SU-DHL-6 (cell line): ENCODE results near the gene TGFBR3L.

Experiments
- EZH2phosphoT487 ChIP-seq: fragments of 200-600 bp; sonication (generic), shearing (Covaris generic); conservative IDR thresholded peaks from 2 replicates; pipeline ENCODE4 v1.6.1; 2018; ENCODE audit warnings: mild to moderate bottlenecking, antibody characterized with exemption, low read length, moderate library complexity, mixed read lengths
- TF ChIP-seq, protein P1 (sequence below): fragments of 200-600 bp; sonication (generic); IDR thresholded peaks from one replicate; pipeline ENCODE4 v1.5.1; 2017; ENCODE audit warnings: antibody characterized with exemption, mild to moderate bottlenecking, low read length, moderate library complexity; ENCODE audit not compliant: insufficient read depth, poor library complexity, severe bottlenecking

DNA sequence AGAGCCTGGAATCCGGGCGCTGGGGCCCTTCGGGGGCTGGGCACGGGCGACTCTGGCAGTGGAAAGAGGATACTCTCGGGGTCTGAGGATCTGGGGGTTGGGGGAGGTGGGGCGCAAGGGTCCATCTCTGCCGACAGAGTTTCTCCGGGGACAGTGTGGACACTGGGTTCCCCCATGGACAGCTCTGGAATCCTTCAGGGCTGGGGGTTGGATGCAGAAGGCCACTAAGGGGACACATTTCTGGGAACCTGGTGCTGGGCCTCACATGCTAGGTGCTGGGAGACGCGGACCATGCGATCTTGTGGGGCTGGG is 2.3 kb downstream of the TGFBR3L start:
- TF ChIP-seq, protein P1, sequence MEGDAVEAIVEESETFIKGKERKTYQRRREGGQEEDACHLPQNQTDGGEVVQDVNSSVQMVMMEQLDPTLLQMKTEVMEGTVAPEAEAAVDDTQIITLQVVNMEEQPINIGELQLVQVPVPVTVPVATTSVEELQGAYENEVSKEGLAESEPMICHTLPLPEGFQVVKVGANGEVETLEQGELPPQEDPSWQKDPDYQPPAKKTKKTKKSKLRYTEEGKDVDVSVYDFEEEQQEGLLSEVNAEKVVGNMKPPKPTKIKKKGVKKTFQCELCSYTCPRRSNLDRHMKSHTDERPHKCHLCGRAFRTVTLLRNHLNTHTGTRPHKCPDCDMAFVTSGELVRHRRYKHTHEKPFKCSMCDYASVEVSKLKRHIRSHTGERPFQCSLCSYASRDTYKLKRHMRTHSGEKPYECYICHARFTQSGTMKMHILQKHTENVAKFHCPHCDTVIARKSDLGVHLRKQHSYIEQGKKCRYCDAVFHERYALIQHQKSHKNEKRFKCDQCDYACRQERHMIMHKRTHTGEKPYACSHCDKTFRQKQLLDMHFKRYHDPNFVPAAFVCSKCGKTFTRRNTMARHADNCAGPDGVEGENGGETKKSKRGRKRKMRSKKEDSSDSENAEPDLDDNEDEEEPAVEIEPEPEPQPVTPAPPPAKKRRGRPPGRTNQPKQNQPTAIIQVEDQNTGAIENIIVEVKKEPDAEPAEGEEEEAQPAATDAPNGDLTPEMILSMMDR = no peak
- peak; percentile 17; the same call in 1 of the 2 replicates for TF ChIP-seq EZH2phosphoT487
